GM12865 (cell line): ENCODE measurements around the gene PIGN.

ENCODE experiments used
- DNase-seq: peaks from one replicate; pipeline ENCODE4 v3.0.0; 2010; ENCODE audit warnings: low read depth
- H3K4me3 ChIP-seq: 2 replicates; pipeline ENCODE4 v1.5.1; 2011; ENCODE audit warnings: mild to moderate bottlenecking, low read depth, low read length, control low read depth
- CTCF ChIP-seq: IDR thresholded peaks from 2 replicates; pipeline ENCODE4 v1.5.1; 2011; ENCODE audit warnings: low read length, control low read depth, low read depth, inconsistent platforms; ENCODE audit not compliant: insufficient read depth; ENCODE audit errors: missing control alignments

PIGN gene

GRCh38 chr18:62033207-62033606 lies 153.6 kb downstream of the PIGN start:
- no peak for TF ChIP-seq CTCF
- H3K4me3 ChIP-seq: no peak overlapping the region
- no peak for DNase-seq

GRCh38 chr18:62030091-62030985 lies 156.5 kb downstream of the PIGN start:
- no peak for DNase-seq
- no peak for TF ChIP-seq CTCF
- H3K4me3 ChIP-seq: no peak overlapping the region

- TF ChIP-seq CTCF: no peak
- no peak overlapping the region for H3K4me3 ChIP-seq
- DNase-seq: no peak
Observed at GRCh38 chr18:62028715-62029114, 158.1 kb downstream of the PIGN start.

GRCh38 chr18:62027914-62028520 lies 158.8 kb downstream of the PIGN start:
- no peak overlapping the region for H3K4me3 ChIP-seq
- no peak for DNase-seq
- TF ChIP-seq CTCF: no peak

- H3K4me3 ChIP-seq: no peak overlapping the region
- no peak for DNase-seq
- no peak for TF ChIP-seq CTCF
Observed at GRCh38 chr18:62026586-62026985, 160.3 kb downstream of the PIGN start.

GRCh38 chr18:62024983-62025382 lies 161.9 kb downstream of the PIGN start:
- TF ChIP-seq CTCF: no peak
- H3K4me3 ChIP-seq: no peak overlapping the region
- DNase-seq: no peak

- no peak overlapping the region for H3K4me3 ChIP-seq
- TF ChIP-seq CTCF: no peak
- DNase-seq: no peak
Observed at GRCh38 chr18:62023536-62023935, 163.3 kb downstream of the PIGN start.
